GM10847 (cell line): Measurements from ENCODE around the gene CRELD2.

Experiments used
- POLR2A ChIP-seq: IDR thresholded peaks from 2 replicates; pipeline ENCODE4 v1.6.1; 2011; ENCODE audit not compliant: insufficient read length; ENCODE audit errors: extremely low read depth

The CRELD2 gene

DNA sequence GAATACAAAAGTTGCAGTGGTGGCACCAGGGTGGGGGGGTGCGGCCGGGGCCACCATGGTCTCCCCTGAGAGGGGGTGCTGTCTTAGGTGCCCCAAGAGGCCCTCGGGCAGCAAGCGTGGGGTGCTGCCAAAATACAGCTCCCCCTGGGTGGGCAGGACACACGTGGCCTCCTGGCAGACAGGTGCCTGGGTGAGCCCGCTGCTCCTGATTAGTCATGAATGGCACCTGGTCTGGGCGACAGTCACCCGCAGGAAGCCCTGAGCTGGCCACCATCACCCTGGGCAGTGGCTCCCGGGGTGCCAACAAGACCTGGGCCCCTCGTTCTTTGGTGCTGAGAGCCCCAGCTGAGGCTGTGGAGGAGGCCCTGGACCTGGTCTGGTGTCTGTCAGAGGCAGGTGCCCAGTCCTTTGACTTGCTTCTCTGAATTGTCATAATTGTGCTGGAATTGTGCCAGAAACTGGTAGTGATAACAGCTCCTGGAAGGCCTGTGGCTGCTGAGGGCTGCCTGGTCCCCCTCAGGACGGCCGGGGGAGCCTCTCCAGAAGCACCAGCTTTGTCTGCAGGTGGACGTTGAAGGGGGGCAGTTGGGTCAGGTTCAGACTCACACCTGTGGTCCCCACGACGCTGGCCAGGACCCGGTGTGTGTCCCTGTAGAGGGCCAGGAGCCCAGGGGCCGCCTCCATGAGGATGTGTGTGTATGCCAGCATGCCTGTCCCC, 15.0 kb upstream of the CRELD2 start:
- no peak for TF ChIP-seq POLR2A

DNA sequence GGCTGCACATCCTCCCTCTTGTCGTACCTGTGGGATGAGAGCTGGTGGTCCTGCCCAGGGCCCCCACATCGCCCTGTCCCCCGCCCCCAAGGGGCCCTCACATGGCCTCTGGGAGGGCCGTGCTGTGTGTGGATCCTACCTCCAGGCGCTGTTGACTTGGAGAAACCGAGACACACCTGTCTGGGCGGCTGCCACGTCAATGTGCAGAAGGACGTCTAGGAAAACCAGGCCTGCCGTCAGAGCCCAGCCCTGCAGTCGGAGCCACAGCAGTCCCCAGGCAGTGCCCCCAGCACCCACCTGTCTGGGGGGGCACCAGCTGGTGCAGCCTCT, 14.4 kb upstream of the CRELD2 start:
- no peak for TF ChIP-seq POLR2A

DNA sequence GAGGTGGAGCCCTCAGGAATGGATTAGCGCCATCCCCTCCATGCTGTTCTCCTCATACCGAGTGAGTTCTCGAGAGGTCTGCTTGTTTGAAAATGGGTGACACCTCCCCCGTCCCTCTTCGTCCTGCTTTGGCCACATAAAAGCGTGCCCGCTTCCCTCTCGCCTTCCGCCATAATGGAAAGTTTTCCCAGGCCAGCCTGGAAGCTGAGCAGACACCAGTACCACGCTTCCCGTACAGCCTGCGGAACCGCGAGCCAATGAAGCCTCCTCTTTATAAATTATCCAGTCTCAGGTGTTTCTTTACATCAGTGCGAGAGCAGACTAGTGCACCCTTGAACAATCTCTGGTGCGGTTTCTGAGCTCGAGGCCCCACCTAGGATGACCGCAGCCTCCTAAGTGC, 13.0 kb upstream of the CRELD2 start:
- TF ChIP-seq POLR2A = no peak

- TF ChIP-seq POLR2A = no peak
Measured at GRCh38 chr22:49906071-49906798, 12.2 kb upstream of the CRELD2 start.

DNA sequence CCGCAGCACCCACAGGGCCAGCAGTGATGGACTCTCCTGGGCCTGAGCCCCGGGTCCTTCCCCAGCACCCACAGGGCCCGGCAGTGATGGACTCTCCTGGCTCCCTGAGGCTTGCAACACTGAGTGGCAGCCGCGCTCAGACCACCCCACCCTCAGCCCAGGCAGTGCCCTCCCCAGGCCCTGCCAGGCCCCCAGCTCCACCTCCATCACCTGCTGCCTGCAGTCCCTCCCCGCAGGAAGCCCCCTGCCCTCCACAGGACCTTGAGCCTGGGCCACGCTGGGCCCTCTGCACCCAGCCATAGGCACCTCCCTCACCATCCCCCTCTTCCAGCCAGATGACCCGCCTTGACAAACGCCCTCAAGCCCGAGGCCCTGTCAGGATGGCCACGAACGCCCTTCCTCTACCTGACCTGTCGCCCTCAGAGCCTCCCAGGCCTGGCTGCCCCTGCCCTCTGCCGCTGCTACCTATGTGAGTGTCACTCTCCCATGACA, 11.6 kb upstream of the CRELD2 start:
- no peak for TF ChIP-seq POLR2A

DNA sequence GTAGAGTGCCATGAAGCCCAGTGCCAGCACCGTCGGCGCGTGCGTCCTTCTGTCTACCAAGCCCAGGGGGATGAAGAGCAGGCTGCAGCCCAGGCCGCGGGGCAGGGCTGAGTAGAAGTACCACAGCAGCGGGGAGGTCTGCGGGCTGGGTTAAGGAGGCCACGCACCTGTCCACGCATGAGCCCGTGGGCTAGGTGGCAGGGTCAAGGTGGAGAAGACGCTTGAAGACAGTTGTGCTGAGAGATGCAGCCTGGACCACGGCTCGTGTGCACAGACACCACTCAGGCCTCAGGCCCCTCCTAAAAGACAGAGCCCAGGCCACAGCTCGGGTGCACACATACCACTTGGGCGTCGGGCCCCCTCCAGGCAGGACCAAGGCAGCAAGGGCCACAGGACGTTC, 10.6 kb upstream of the CRELD2 start:
- TF ChIP-seq POLR2A = no peak

DNA sequence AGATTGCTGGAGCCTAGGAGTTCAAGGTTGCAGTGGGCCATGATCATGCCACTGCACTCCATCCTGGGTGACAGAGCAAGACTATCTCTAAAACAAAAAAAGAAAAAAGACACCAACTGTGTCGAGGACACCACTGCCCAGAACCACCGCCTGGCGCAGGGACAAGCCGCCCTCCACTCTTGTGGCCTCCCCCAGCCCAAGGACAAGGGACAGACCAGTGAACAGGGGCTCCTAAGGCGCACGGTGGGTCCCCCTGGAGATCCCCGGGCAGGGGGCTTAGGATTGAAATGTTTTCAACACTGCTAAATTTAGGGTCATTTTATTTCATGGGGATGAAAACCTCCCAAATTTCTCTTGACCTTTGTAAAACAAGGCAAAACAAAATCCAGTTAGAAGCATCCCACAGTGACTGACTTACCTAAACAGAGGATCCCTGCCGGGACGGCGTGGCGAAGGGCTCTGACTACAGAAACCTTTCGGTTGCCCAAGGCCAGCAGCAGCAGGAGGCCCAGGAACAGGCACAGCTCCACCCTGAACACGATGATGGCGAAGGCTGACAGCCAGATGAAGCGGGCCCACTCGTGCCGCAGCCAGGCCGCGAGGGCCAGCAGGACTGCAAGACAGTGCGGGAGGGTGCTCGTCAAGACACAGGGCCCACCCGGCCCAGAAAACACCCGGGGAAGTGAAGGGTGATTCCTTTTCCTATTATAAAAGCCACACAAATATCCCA, 8.8 kb upstream of the CRELD2 start:
- TF ChIP-seq POLR2A = no peak

GRCh38 chr22:49910229-49911155, 7.9 kb upstream of the CRELD2 start:
- TF ChIP-seq POLR2A = no peak

GRCh38 chr22:49911881-49912625, 6.4 kb upstream of the CRELD2 start:
- TF ChIP-seq POLR2A = no peak

GRCh38 chr22:49913026-49913425, 5.4 kb upstream of the CRELD2 start:
- no peak for TF ChIP-seq POLR2A

- no peak for TF ChIP-seq POLR2A
Measured at GRCh38 chr22:49913446-49913845, 5.0 kb upstream of the CRELD2 start.

GRCh38 chr22:49914256-49914655, 4.2 kb upstream of the CRELD2 start:
- TF ChIP-seq POLR2A = no peak

DNA sequence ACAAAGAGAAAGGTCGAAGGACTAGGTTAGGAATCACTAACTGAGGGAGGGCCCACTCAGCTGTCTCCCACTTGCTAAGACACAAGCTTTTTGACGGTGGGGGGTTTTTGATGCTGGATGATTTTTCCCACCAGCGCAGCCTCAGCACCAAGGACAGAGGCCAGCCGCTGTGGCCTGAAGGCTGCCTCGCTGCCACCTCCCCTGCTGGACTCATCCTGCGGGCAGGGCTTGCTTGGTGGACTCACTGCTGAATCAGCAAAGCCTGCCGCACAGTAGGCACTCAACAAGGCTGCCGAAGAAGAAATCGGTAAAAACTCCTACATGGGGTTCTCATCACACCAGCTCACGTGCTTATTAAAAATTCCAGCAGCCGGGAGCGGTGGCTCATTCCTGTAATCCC, 2.8 kb upstream of the CRELD2 start:
- no peak for TF ChIP-seq POLR2A

GRCh38 chr22:49916831-49917230, 1.6 kb upstream of the CRELD2 start:
- TF ChIP-seq POLR2A = no peak

DNA sequence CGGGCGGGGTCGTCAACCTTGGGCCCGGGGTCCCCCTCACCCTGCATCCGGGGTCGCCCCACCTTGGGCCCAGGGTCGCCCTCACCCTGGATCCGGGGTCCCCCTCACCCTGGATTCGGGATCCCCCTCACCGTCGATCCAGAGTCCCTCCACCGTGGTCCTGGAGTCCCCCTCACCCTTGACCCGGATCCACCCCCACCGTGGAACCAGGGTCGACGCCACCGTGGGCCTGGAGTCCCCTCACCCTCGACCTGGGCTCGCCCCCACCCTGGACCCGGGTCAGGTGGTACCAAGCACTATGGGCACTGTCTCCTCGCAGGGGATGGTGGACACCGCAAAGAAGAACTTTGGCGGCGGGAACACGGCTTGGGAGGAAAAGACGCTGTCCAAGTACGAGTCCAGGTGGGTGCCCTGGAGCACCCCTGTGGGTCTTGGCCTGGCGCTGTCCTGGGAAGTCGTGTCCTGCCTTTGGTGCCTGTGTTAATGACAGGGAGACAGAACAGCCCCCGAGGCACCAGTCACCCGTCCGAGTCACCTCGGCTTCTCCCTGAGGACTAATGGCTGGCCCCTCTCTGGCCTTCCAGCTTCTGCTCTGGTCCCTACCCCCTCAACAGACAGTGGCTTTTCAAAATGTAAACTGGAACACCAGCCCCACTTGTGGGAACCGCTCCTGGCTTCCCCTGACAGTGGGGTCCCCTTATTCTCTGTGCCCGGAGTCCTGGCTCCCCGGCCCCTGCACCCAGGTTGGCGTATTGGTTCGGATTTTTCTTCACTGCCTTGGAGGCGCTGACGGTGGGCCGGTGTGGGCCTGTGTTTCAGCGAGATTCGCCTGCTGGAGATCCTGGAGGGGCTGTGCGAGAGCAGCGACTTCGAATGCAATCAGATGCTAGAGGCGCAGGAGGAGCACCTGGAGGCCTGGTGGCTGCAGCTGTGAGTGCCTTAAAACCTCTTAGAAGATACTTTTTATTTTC, 762 bp downstream of the CRELD2 start:
- no peak for TF ChIP-seq POLR2A
